ENCODE measurements around the gene KIF6.

The KIF6 gene

DNA sequence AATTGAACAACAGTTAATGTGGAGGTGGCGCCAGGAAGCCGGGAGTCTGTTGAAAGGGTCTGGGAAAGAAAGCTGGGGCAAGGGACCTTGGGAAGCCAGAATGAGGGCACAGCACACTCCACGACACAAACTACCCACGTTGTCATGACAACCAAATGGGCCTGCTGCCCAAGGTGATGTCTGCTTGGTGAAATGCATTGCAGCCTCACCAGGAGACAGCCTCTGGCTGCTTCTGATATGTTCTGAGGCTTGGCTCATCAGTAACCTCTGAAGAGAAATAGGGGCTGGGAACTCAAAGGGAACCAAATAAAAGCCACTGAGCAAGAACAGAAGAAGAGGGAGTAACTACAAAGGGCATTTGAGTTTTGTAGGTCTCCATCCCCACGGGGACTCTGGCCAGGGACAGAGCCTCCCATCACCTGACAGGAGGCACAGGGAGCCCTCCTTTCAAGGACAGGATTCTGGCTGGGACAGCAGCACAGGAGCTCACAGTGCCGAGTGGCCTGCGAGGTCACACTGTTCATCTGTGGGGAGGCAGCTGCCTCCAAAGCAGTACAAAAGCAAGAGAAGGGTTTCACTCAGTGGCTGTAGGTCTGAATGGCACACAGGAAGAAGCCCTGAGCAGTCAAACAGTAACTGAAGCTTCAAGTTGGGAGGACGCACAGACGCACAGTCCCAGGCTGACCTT, 358.1 kb downstream of the KIF6 start:
- no peak for DNase-seq

DNA sequence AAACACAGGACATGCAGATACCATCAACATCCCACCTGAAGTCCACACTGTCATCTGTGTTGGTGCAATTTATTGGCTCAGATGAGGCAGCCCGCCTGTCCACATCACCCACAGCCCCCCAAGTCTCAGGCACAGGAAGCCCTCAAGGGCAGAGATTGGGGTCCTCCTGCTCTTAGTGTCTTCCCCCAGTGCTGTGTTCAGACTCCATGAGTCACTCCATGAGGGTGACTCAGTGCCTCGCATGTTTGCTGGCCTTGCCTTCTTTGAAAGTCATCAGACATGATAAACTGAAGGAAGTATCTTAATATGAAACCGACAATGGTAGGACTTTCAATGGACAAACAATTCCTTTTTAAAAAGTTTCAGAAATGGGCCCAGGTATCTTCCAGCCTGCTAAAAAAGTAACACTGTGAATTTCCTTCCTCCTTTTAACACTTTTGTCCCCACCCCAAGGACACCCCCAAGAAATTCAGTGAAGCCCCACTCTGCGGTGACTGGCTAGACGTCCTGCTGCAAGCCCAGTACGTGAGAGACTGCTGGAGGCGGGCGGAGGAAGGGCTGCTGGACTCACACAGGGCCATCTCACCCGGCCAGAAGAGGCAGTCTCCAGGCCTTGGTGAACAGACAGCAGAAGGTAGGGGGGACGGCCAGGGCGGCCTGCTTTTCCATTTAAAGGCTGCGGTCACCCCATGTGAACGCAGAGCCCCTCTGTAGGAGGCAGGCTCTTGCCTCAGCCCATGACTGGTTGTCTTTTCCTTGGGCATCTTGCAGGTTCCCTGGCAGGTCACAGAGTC, 359.7 kb downstream of the KIF6 start:
- DNase-seq: no peak

DNA sequence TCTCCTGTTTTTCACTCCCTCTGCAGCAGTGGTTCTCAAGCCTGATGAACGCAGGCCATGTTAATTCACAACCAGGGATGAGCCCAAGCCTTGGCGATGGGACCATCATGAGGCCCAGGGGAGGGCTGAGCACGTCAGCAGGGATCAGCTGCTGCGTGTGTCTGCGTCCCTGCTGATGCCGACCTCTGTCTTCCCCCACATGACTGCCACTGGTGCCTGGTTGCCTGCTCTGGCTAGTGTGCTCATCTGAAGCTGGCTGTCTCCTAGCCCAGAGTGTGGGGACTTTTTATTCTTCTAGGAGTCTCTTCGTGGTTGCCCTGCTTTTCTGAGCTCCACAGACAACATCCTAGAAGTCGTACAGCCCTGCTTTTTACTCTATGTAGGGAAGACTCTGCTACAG, 361.9 kb downstream of the KIF6 start:
- no peak for DNase-seq

DNA sequence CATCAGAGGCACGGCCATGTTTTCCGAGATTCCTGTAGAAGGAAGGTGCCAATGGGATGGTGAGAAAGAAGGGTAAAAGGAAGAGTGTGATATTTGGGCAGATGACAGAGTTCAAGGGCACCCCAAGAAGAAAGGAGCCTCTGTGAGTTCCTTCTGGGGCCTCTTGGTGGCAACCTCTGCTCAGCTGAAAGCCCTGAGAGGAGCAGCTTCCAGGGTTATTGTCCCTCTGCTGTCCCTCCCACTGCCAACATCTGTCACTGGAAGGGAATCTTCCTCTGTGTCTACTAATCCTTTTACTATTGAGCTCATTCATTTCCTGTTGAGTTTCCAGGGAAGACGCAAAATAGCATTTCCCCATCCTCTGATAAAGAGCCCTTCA, 362.7 kb downstream of the KIF6 start:
- DNase-seq: no peak

DNA sequence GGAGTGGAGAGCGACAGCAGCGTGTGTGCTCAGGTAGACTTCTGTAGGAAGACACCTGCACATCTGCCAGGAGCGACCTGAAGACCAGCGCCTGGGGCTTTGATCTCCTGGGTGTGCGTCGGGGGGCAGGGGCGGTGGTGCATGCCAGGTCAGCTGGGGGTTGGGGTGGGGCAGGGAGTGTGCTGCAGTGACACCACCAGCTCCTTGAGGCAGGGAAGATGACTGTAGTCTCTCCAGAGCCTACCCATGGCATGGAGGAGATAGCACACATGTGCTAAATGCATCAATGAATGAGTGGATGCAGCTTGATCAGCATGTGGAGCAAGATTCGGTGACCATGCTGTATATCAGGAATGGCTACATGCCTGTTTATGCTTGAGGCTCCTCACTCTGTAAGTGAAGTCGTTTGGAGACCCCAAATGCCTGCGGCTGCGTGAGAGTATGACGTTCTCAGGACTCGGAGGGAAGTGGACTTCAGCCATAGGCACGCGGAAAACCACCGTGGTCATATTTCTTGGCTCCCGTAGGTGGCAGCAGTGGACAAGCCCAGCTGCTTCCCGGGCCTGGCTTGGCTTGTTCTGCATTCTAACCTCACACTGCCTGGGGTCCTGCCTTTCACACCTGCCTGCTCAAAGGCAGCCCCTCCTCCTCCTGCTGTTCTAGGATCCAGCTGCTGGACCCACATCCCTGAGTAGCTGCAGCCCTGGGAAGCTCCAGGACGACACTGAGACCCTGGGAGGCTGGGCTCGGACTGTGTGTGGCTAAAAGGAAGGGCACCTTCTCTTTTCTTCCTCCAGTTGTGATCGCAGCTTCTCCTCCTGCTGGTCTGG, 363.3 kb downstream of the KIF6 start:
- no peak for DNase-seq

DNA sequence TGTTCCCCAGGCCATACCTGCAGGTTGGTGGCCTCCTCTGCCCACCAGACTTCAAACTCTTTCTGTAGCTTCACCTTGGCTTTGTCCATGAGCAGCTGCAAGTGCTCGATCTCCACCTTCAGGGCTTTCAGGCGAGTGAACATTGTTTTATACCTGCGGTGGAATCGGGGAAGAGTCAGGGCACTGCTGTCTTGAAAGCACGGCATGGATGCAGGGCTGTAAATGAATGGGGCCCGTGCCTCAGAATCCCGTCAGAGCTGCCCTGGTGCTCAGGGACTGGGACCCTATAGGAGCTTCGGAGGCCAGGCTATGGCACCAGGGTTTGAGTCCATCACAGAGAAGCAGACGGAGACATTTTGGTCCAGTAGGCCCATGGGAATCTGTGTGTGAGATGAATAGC, 364.8 kb downstream of the KIF6 start:
- no peak for DNase-seq

DNA sequence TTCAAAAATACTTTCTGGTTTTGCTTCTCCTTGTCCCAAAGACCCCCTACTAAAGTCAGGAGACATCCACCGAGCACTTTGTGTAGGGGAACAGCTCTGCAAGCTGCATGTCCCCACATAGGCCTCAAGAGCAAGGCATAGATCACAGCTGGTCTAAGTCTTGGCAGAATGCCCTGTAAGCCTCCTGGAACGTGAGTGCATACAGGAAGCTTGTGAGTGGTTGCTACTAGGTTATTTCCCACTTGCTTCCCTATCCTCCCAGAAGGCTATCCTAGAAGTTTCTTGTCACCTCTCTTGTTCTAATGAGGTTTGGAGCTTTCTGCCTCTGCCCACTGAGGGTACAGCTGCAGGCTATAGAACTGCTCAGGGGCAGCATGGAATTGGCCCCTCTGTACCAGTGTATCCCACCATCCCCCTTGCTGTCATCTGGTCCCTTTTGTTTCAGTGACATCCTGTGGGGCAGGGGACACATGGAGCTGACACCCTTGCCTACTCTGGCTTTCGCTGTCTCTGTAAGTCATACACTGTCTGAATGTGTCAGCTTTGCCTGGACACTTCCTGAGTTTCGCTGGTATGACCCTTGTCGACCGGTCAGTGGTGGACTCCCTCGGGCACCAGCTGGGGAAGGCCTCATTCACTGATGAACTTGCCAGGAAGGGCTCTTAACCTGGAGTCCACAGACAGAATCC, 367.1 kb downstream of the KIF6 start:
- peak; percentile 30 for DNase-seq

DNA sequence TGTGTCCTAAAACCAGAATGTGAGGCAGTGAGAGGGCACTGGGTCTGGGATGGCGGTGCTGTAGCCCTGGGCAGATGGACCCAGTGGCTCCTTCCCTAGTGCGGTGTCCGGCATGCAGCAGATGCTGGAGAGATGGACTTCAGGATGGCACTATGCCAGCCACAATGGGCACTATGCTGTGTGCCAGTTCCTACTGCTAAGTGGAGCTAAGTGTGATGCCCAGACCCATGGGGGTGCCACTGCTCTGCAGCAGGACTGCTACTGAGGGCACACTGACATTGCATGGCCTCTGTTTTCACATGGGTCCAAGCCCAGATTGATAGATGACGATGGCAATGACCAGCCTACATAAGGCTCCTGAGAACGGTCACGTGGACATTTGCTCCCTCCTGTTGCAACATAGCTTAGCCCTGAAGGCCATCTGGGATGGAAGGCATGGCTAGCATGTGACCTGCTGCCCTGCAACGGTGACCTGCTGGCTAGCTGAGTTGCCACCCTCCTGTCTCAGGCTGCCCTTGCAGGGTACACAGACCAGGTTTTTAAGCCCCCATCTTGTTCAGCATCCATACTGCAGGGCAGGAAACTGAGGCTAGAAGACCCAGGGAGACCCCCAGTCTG, 371.4 kb downstream of the KIF6 start:
- no peak for DNase-seq

DNA sequence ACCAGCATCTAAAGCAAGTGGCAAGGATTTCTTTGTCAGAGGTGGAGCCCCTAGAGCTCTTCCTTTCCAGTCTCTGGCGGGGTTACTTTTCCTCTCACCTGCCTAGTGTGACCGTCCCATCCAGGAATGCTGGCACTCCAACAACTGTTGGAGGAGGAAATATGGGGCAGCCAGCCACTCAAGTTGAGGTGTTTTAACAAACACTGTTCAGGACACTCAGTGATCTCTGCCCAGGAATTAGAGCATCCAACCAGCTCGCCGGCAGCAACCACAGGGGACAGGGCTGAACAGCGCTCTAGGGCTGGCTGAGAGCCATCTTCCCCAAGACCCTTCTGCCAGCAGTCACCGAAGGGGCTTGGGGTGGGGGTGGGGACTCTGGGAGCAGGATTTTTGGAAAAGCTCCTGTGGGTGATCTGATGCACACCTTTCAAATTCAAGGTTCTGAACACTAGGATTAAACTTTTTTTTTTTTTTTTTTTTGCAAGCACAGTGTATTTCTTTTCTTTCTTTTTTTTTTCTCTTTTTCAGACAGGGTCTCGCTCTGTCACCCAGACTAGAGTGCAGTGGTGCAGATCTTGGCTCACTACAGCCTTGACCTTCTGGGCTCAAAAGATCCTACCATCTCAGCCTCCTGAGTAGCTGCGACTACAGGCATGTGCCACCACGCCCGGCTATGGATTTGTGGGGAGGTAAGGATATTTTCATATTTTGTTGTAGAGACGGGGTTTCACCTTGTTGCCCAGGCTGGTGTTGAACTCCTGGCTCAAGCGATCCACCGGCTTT, 374.3 kb downstream of the KIF6 start:
- no peak for DNase-seq

DNA sequence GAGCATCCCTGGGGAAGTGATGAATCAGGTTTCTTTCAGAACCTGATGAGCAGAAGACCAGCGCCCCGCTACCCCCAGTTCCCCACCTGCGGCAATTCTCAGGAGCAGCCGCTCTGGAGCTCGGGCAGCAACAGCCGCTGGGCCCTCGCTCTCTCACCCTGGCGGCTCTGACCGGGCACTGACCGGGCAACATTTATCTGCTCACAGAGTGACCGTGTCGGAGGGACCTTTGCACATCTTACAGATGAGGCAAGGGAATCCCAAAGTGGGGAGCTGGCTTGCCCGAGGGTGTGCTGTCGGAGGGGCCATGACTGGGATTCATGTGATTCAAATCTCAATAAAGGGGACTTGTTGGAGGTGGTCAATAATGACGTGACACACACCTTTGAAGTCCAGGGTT, 376.5 kb downstream of the KIF6 start:
- no peak for DNase-seq

DNA sequence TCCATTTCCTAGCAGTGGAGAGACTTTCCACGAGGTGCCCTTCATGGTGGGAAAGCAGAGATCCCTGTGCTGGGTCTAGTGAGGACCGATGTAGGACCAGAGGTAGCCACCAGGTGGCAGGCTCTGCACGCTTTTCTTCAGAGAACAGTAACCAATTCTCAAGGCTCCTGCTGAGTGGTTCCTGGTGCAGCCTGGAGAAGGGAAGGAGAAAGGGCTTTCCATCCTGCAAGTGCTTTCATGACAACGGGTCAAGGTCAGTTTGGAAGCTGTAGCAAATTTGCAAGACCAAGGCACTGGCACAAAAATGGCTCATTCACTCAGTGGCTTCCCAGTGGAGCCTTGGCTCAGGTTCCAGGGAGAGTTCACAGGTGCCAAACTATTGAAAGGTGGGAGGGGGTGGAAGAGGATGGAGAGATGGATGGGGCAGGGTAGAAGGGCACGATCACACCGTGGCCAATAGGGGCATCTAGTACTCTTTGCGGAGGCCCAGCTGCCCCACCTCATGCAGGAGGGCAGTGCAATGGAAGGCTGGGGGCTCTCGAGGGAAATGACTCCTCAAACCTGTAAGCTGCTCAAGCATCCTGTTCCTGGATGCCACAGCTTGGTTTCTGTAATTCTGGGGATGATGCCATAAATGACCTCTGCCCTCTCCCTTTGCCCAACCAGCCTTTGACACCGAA, 377.2 kb downstream of the KIF6 start:
- no peak for DNase-seq

DNA sequence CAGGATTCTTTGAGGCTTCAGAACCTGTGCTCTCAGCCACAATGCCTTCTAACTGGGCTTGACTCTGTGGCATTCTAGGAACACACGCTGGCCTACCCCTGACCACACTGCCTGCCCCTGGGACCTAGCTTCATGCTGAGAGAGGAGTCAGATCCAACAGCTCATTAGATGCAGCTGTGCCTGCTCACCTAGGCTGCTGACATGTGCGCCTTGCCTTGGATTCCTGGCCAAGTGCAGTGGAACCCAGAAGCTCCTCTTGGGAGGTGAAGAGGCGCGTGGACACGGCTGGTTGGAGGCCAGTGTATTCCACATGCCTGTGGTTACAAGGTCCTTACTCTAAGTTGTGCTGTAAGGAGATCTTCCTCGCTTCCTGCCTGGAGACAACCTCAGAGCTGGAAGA, 378.0 kb downstream of the KIF6 start:
- DNase-seq: no peak

DNA sequence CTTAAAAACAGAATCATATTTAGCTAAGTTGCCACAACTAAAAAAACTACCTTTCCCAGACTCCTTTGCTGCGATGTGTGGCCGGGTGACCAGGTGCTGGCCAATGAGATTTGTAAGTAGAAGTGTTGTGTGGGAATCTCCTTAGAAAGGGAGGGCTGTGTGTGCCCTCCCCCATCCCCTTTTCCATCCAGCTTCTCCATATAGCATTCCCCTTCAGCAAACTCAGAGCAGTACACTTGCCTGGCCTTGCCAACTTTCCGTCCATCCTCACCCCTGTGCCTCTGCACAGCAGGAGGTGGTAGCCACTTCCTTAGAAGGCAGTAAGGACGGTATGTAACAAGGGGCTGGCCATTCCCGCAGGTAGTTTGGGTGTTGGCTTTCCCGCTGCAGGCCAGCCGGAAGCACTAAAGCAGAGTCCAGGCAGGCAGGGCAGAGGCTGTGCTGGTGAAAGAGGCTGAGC, 380.4 kb downstream of the KIF6 start:
- no peak for DNase-seq

DNA sequence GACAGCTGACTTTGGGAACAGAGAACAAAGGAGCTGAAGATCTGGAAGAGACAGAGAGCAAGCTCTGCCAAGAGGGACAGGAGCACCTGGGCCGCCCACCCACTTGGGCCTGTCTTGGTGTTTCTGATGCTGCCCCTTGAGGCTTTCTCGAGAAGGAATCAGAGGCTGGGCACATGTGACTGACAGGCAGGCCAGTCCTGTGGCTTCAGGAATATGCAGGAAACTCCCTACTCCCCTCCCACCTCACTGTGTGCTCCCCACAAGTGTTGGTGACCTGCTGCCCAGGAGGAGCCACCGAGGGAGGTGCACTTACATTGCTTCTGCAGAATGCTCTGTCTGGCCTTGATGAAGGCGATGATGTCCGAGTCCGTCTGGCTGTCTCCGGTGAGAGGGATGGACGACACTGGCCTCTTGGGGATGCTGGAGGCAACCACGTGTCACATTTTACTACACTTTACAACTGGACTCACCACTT, 381.8 kb downstream of the KIF6 start:
- no peak for DNase-seq

DNA sequence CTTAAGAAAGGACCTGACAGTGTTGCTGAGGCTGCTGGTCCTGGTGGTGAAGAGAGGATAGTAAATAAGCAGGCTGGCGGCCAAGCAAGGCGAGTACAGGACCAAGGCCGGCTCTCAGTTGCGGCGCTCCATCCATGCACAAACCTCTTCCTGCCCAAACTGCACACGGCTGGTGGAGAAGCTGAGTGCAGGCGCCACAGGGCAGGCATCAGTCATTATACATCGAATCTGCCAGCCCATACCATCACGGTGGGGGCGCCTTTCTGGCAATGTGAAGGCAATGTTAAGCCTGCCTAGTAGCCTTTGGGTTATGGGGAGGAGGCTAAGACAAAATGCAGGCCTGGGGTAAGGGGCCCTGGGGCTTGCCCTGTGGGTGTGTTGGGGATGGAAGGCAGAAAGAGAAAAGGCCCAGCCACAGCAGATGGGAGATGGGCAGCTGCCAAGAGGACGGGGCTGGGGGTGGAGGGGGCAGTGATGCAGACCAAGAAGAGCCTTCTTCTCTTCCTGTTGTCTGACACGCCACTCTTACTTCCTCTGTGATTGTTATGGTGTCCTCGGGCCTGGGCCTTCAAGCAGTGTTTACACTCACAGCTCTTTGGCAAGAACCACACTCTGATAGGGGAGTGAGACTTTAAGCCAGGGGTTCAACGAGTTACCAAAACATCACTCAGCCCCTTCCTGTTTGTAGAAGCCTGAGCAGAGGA, 382.4 kb downstream of the KIF6 start:
- no peak for DNase-seq

DNA sequence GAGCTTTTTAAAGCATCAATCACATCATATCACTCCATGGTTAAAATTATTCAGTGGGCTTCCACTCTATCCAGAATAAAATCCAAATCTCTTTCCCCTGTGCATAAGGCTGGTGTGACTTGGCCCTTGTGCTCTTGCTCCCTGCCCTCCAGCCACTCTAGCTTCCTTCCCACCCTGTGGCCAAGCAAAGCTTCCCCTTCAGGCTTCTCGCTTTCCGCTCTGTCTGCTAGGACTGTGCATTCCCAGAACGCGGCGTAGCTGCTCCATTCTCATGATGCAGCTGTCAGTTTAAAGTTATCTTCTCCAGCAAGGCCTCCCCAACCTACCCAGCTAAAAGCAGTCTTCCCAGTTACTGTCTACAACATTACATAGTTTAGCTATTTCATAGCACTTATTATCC, 383.3 kb downstream of the KIF6 start:
- no peak for DNase-seq

DNA sequence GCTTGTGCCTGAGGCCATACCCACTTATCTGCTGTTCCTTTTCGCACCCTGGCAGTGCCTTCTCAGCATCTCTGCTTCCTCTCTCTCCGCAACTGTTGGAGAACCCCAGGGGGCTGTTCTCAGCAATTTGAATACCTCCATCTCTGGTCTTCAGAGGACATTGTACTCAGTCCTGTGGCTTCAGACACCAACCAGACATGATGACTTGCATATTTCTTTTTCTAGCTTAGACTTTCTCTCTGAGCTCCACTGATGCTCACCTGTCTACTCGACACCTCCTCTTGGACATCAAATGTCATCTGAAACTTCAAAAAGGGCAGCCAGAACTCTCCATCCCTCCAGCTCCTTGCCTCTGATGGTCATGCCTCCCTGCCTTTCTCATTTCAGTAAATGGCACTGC, 383.9 kb downstream of the KIF6 start:
- no peak for DNase-seq

DNA sequence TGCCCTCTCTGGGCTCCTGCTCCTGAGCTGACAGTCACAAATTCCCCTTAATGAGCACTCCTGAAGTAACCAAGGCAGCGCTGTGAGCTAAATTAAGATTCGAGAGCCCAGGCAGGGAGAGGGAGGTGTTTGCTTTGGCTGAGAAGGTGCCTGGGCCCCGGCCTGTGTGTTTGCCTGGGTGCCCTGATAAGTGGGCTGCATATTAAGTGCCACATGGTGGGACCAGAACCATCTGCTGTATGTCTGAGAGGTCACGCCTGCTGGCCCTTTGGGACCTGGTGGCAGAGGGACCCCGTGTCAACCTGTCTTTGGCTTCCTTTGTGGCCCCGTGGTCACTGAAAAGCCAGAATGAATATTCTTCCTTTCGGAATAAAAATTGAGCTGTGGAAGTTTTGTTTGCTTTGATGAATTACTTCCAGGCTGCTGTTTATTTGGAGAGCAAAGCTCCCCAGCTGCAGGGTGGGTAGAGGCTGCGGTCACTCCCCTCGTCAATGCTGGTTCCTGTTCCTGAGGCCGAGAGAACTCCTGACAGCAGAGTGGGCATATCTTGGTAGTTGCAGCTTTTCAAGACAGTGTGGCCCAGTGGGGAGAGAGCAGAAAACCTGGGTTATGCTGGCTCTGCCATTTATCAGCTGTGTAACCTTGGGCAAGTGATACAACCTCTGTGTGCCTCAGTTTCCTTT, 385.2 kb downstream of the KIF6 start:
- peak; percentile 70 for DNase-seq

DNA sequence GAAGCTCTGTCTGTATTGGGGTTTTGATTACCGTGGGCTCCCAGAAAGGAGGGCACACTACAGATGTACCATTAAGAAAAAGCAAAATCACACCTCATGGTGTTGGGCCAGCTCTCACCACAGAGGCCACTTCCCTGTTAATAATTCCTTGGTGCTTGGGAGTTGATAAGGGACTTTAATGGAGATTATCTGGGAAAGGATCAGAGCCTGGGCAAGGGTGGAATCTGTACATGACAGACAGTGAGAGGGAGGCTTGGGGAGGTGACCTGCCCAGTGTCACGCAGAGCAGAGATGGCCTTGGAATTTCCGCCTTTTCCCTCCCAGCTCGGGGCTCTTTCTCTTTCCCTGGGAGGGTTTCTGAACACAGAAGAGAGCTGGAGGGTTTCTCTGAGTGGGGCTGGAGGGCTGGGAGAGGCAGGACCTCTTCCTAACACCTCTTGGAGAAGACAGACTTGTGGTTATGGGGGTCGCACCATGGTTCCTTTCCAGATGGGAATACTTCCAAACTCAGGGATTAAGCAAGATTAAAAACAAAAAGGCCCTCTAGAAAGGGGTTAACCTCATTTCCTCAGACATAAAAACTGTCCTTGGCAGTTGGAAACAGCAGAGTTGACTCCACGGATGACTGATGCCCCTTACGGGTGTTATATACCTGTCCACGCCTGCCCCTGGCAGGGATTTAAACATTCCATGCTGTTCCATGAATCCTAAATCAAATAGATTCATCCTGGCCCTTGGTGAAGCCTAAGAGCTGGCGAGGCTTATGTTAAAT, 385.9 kb downstream of the KIF6 start:
- no peak for DNase-seq
